ENCODE data around the gene XPR1. TPM values are rescaled to one million over a fixed set of nuclear protein-coding genes. Genes with fewer than 3 reads are reported as not detected.

The XPR1 gene
- total RNA-seq, 4 donors from 2014 or later, result 7.8 to 119 (median 75.3) TPM

DNA sequence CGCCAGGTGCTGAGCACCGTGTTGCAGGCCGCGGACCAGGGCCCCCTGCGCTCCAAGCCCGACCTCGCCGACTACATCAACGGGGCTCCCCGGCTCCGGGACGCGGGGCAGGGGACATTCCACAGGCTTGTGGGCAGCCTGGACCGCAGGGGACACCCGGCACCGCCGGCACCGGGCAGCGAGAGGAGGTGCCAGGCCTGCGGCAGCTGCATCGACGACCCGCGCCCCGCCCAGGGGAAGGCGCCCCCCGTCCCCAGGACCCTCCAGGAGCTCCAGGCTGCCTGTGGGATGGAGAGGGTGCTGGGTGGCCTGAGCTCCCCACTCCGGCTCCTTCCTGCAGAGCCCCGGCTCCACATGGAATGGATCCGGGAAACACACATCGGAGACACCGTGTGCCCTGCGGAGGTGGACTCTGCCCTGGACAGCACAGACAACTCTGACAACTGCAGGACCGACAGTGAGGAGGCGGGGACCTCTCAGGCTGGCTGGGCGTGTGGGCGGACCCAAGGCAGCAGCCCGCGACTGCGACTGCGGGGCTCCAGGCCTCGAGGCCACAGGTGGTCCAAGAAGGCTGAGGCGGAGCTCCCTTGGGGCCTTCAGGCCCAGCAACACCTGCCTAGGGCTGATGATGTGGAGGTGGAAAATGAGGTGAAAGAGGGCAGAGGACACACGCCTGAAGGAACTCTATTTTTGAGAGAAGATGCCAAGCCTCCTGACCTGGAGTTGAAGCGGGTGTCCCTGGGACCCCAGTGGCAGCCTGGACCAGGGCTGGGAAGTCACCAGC, 303.7 kb downstream of the XPR1 start:
- H3K27ac ChIP-seq, result no peak overlapping the region
- in situ Hi-C loops (cut with MboI; ENCODE audit: low pct_ligation_motif_present in 1 of 4, low pct_unique_long_range_greater_than_20kb in 1 of 4, low sequenced_read_pairs in 3 of 4), result no loop called here
- H3K36me3 ChIP-seq, result no peaks in the 10 kb centered on the region
- peaks cover 0 to 4% (median 0%) of the 10 kb centered on the region in 4 donors for H3K4me1 ChIP-seq
- TF ChIP-seq POLR2A (IDR thresholded peaks at IDR 0.05), result no peak
- TF ChIP-seq EP300 (IDR thresholded peaks at IDR 0.05; ENCODE audit: low read depth), result no peak
- no peak for TF ChIP-seq POLR2AphosphoS5 (IDR thresholded peaks at IDR 0.05)
- TF ChIP-seq, protein P1, sequence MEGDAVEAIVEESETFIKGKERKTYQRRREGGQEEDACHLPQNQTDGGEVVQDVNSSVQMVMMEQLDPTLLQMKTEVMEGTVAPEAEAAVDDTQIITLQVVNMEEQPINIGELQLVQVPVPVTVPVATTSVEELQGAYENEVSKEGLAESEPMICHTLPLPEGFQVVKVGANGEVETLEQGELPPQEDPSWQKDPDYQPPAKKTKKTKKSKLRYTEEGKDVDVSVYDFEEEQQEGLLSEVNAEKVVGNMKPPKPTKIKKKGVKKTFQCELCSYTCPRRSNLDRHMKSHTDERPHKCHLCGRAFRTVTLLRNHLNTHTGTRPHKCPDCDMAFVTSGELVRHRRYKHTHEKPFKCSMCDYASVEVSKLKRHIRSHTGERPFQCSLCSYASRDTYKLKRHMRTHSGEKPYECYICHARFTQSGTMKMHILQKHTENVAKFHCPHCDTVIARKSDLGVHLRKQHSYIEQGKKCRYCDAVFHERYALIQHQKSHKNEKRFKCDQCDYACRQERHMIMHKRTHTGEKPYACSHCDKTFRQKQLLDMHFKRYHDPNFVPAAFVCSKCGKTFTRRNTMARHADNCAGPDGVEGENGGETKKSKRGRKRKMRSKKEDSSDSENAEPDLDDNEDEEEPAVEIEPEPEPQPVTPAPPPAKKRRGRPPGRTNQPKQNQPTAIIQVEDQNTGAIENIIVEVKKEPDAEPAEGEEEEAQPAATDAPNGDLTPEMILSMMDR (IDR thresholded peaks at IDR 0.05), result no peak
- H3K9me3 ChIP-seq, result no peaks in the 10 kb centered on the region
- no peaks in the 10 kb centered on the region for H3K27me3 ChIP-seq
- peak; percentile 49 for DNase-seq
- 47 to 83% methylated on average over 2 to 36 of the region's 45 CpGs for WGBS, 2 donors (ENCODE audit: low coverage in 1 of 2)
- H3K4me3 ChIP-seq, result peak overlapping the region in 2 of 4 donors; percentile 6 to 16
- intact Hi-C loops (cut with DNase I; ENCODE audit: low total_unique reads), result no loop called here

DNA sequence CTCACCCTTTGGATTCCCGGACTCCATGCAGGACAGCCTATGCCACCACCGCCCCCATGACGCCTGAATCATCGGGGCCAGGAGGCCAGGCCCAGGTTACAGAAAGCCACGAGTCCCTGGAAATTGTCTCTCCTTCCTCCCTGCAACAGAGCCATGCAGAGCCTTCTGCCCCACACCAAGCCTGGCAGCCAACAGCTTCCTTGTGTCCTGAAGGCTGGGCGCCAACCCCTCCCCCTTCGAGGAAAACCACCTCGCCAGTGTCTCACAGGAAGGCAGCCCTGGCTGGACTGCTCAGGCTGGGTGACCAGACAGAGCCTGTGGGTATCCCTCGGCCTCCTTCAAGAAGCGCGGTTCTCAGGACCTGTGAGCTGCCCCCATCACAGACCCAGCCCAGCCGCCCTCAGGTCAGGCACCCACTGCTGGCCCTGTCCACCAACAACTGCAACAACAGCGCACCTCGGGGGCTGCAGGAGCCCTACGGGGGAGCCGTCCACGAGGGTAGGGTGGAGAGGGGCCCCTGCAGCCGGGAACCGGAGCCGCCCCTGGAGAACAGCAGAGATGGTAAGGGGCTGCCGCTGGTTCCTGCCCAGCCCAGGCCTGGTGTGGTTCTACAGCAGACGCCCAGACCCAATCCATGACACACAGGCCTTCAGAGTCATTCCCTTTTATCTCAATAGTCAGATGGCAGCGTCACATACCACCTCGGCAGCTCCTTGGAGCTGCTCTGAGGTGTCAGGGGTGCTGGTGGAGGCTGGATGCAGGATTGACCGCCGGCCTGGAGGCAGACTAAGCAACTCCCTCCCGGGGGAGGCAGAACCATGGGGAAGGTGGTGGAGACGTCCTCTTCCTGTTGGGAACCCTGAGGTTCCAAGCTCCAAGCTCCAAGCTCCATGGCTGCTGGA, 304.5 kb downstream of the XPR1 start:
- Histone ChIP-seq H3K27me3 (no peaks in the 10 kb centered on the region), H3K9me3 (no peaks in the 10 kb centered on the region), H3K4me3 (no peak overlapping the region), H3K4me1 (peaks cover 0 to 4% (median 0%) of the 10 kb centered on the region in 4 donors), H3K27ac (no peak overlapping the region), H3K36me3 (no peaks in the 10 kb centered on the region)
- intact Hi-C loops (cut with DNase I; ENCODE audit: low total_unique reads) (no loop called here), in situ Hi-C loops (cut with MboI; ENCODE audit: low pct_ligation_motif_present in 1 of 4, low pct_unique_long_range_greater_than_20kb in 1 of 4, low sequenced_read_pairs in 3 of 4) (no loop called here)
- TF ChIP-seq EP300 (IDR thresholded peaks at IDR 0.05; ENCODE audit: low read depth) (no peak), POLR2AphosphoS5 (IDR thresholded peaks at IDR 0.05) (no peak), POLR2A (IDR thresholded peaks at IDR 0.05) (no peak)
- TF ChIP-seq, protein P1 (IDR thresholded peaks at IDR 0.05), result no peak
- no peak for DNase-seq
- WGBS, 2 donors (ENCODE audit: low coverage in 1 of 2), result 88% methylated on average over 17 of the region's 28 CpGs; no CpG with 5 or more reads in 1 of the 2 donors

DNA sequence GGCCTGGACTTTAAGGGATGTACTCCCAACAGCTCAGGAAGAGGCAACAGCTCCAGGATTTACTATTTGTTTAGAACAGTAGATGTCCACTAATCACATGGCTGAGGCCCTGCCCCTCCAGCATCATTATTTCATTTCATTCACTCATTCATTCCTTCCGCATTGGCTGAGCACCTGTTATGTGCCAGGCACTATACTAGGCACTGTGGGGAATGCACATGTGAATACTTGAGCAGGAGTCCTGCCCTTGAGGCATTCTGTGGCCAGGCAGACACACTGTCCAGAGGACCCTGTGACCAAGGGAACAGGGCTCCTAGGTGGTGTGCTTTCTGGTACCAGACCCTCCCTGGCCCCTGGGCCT, 305.2 kb downstream of the XPR1 start:
- intact Hi-C loops (cut with DNase I; ENCODE audit: low total_unique reads), result no loop called here
- WGBS, 2 donors (ENCODE audit: low coverage in 1 of 2), result 42 to 100% methylated on average over 1 of the region's 1 CpG
- H3K36me3 ChIP-seq, result no peaks in the 10 kb centered on the region
- TF ChIP-seq, protein P1 (IDR thresholded peaks at IDR 0.05), result no peak
- TF ChIP-seq POLR2A (IDR thresholded peaks at IDR 0.05), result no peak
- TF ChIP-seq POLR2AphosphoS5 (IDR thresholded peaks at IDR 0.05), result no peak
- no peak for TF ChIP-seq EP300 (IDR thresholded peaks at IDR 0.05; ENCODE audit: low read depth)
- peaks cover 0 to 4% (median 0%) of the 10 kb centered on the region in 4 donors for H3K4me1 ChIP-seq
- no peaks in the 10 kb centered on the region for H3K27me3 ChIP-seq
- no peak overlapping the region for H3K4me3 ChIP-seq
- H3K27ac ChIP-seq, result no peak overlapping the region
- H3K9me3 ChIP-seq, result no peaks in the 10 kb centered on the region
- no peak for DNase-seq
- in situ Hi-C loops (cut with MboI; ENCODE audit: low pct_ligation_motif_present in 1 of 4, low pct_unique_long_range_greater_than_20kb in 1 of 4, low sequenced_read_pairs in 3 of 4), result no loop called here

DNA sequence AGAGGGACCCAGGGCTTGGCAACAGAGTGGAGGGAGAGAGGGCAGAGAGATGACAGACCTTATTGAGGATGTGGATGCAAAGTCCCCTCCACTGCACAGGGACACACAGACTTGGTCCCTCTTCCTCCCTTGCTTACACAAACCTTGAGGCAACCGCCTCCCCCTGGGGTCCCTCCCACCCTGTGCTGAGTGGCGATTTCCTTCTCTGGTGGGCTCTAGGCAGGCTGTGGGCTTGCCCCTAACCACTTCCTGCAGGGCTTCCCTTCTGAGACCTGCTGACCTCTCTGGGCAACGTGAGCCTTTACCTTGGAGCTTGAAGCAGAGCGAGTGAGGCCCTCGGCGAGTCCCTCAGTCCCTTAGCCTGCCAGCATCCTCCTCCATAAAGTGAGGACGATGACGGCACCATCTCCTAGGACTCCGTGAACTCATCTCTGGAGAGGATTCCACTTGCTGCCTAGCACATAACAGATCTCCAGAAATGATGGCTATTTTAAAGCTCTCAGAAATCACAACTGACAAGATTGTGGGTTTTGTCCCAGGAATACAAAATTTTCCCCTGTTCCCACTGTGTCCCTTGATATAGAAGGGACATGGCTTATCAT, 305.9 kb downstream of the XPR1 start:
- TF ChIP-seq, protein P1 (IDR thresholded peaks at IDR 0.05), result no peak
- no peak for TF ChIP-seq POLR2A (IDR thresholded peaks at IDR 0.05)
- no peak for TF ChIP-seq EP300 (IDR thresholded peaks at IDR 0.05; ENCODE audit: low read depth)
- no peak for TF ChIP-seq POLR2AphosphoS5 (IDR thresholded peaks at IDR 0.05)
- Histone ChIP-seq H3K27ac (no peak overlapping the region), H3K36me3 (no peaks in the 10 kb centered on the region), H3K4me1 (peaks cover 0 to 4% (median 0%) of the 10 kb centered on the region in 4 donors), H3K4me3 (no peak overlapping the region), H3K9me3 (no peaks in the 10 kb centered on the region), H3K27me3 (no peaks in the 10 kb centered on the region)
- no peak for DNase-seq
- in situ Hi-C loops (cut with MboI; ENCODE audit: low pct_ligation_motif_present in 1 of 4, low pct_unique_long_range_greater_than_20kb in 1 of 4, low sequenced_read_pairs in 3 of 4), result no loop called here
- 78 to 79% methylated on average over 7 to 9 of the region's 9 CpGs for WGBS, 2 donors (ENCODE audit: low coverage in 1 of 2)
- intact Hi-C loops (cut with DNase I; ENCODE audit: low total_unique reads), result no loop called here

Data from transverse colon (tissue), 4 donors.